Esophagus squamous epithelium (tissue), 4 donors: ENCODE measurements around the gene TUBGCP2.

Source experiments
- CTCF ChIP-seq, 6 experiments: fragments of 450-650 bp in 4 of 6; fragments of 200-600 bp in 2 of 6; sonication (generic) in 2 of 6; IDR thresholded peaks; one replicate each; pipeline ENCODE4 v1.5.1; 2016 to 2019; ENCODE audit warnings: antibody characterized with exemption in 6 of 6, mild to moderate bottlenecking in 4 of 6, moderate library complexity in 4 of 6
- POLR2A ChIP-seq, 4 donors: fragments of 450-650 bp; IDR thresholded peaks; one replicate each; pipeline ENCODE4 v1.6.1; 2017; ENCODE audit warnings: antibody characterized with exemption in 4 of 4, mild to moderate bottlenecking in 4 of 4, moderate library complexity in 3 of 4

GRCh38 chr10:133231244-133231945 lies 77.3 kb downstream of the TUBGCP2 start:
- TF ChIP-seq POLR2A (IDR thresholded peaks at IDR 0.05) (no peak), CTCF (IDR thresholded peaks at IDR 0.05) (no peak)
